Motor neuron (in vitro differentiated cells): ENCODE results near the gene BMF. TPM values are rescaled to one million over a fixed set of nuclear protein-coding genes. Genes with fewer than 3 reads are reported as not detected.

Experiments used
- ATAC-seq, 8 experiments: fragments of 200-7000 bp; cut with Tn5 transposase; replicated peaks in 6 of 8; 2 replicates each; pipeline ENCODE4 v1.8.0; 2021; ENCODE audit warnings: mild to moderate bottlenecking in 8 of 8, moderate library complexity in 8 of 8
- H3K27ac ChIP-seq, 2 donors: fragments of 250-450 bp; sonication (Bioruptor Pico); 2 replicates each; pipeline ENCODE4 v1.9.0; 2021; ENCODE audit warnings: antibody characterized with exemption in 2 of 2, mild to moderate bottlenecking in 2 of 2, moderate library complexity in 1 of 2
- H3K4me1 ChIP-seq, 2 donors: fragments of 250-450 bp; sonication (Bioruptor Pico); replicated peaks in 1 of 2; 2 replicates each; pipeline ENCODE4 v1.6.1; 2021; ENCODE audit warnings: antibody characterized with exemption in 2 of 2, mild to moderate bottlenecking in 2 of 2, moderate library complexity in 1 of 2
- H3K4me3 ChIP-seq, 5 donors: fragments of 250-450 bp; sonication (Bioruptor Pico); 2 replicates each; pipeline ENCODE4 v1.9.0; 2021; ENCODE audit warnings: antibody characterized with exemption in 5 of 5, mild to moderate bottlenecking in 5 of 5, moderate library complexity in 4 of 5
- WGBS, 10 experiments: fragments of 450-650 bp; shearing (Covaris generic); methylation state at CpG; one replicate each; pipeline ENCODE4 v1.0.0; 2022; 5-methylcytosine and 5-hydroxymethylcytosine counted together
- in situ Hi-C, 9 experiments: fragments of 400-800 bp; cut with MboI; loops; one replicate each; pipeline ENCODE4 v1.15.0; 2021; ENCODE audit warnings: low sequenced_read_pairs in 9 of 9, low pct_unique_long_range_greater_than_20kb in 2 of 9; ENCODE audit not compliant: unreplicated experiment in 9 of 9
- total RNA-seq, 8 experiments: library from RNA; unstranded; fragments of 300-600 nt; gene quantifications; 2 replicates each; pipeline versions ENCODE4 v1.2.3 to v1.2.4, GENCODE V29; 2022

Gene BMF
- total RNA-seq, 8 experiments from 2014 or later = 2.0 to 32.7 (median 10.7) TPM

DNA sequence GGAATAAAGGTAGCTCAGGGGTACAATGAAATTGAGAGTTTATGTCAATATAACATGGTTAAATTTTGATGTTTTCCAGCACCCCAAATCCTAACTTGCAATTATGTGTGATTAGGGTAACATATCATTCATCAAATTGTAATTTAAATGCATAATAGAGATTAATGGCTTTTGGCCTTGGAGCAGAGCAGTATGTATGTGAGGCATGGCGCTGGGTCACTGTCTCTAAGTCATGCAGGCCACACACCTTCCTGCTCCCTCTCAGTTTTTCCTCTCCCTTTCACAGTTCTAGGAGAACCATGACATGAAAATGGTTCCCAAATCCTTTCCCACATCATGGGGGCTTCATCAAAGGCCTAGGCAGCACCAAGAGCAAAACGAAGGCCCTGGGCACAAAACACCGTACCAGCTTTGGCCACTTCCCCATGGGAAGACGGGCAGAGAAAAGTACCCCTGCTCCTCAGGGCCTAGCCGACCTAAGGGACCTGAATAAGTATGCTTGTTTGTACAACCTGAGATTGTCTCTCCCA lies 65.8 kb downstream of the BMF start:
- in situ Hi-C loops = loop anchor here in 1 of 9 experiments (10.0 kb wide), 1 partner anchor 232 kb away; no protein-coding TSS in a partner anchor
- Histone ChIP-seq H3K4me3 (no peak overlapping the region), H3K4me1 (peaks cover 22 to 24% of the 10 kb centered on the region in 2 donors), H3K27ac (no peak overlapping the region)
- 83 to 100% (median 100%) methylated on average over 1 to 3 of the region's 5 CpGs; no CpG with 5 or more reads in 5 of the 10 experiments for WGBS, 10 experiments
- ATAC-seq = no peak

DNA sequence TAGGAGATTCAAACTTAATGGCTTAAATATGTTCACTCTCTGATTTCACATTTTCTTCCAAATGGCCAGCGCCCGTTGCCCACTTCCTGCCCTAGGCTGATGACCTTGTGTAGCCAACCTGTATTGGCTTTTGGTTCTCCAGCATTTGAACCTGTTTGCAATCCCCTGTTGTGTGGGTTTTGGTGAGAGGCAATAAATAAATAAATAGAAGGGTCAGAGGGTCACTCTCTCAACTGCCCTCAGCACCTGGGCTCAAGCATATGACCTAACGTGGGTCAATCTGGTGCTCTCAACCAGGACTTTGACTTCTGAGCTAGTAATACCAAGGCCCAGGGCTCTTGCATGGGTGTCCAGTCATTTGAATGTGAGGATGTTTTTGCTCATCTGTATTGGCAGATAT lies 67.9 kb downstream of the BMF start:
- WGBS, 10 experiments = 32 to 93% (median 77%) methylated on average over 1 to 3 of the region's 3 CpGs; no CpG with 5 or more reads in 3 of the 10 experiments
- ATAC-seq = no peak
- Histone ChIP-seq H3K4me1 (peaks cover 18 to 19% of the 10 kb centered on the region in 2 donors), H3K4me3 (no peak overlapping the region), H3K27ac (no peak overlapping the region)
- in situ Hi-C loops = loop anchor here in 1 of 9 experiments (10.0 kb wide), 1 partner anchor 234 kb away; no protein-coding TSS in a partner anchor

DNA sequence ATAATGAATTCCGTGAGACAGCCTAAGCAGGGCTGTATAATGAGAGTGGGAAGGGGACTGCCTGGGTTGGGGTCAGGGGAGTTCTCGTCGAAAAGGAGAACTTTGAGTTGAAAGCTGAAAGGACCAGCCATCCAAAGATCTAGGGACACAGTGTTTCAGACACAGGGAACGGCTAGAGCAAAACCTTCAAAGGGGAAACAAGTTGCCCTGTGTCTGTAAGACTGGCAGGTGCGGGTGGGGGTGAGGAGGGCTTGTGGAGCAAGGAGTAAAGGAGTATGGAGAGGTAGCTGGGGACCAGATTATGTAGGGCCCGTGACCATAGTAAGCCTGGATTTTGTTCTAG lies 68.4 kb downstream of the BMF start:
- Histone ChIP-seq H3K4me3 (no peak overlapping the region), H3K27ac (no peak overlapping the region), H3K4me1 (peaks cover 16% of the 10 kb centered on the region in 2 donors)
- ATAC-seq = no peak
- in situ Hi-C loops = loop anchor here in 1 of 9 experiments (10.0 kb wide), 1 partner anchor 235 kb away; no protein-coding TSS in a partner anchor
- WGBS, 10 experiments = 43 to 90% (median 80%) methylated on average over 1 to 5 of the region's 6 CpGs; no CpG with 5 or more reads in 3 of the 10 experiments

DNA sequence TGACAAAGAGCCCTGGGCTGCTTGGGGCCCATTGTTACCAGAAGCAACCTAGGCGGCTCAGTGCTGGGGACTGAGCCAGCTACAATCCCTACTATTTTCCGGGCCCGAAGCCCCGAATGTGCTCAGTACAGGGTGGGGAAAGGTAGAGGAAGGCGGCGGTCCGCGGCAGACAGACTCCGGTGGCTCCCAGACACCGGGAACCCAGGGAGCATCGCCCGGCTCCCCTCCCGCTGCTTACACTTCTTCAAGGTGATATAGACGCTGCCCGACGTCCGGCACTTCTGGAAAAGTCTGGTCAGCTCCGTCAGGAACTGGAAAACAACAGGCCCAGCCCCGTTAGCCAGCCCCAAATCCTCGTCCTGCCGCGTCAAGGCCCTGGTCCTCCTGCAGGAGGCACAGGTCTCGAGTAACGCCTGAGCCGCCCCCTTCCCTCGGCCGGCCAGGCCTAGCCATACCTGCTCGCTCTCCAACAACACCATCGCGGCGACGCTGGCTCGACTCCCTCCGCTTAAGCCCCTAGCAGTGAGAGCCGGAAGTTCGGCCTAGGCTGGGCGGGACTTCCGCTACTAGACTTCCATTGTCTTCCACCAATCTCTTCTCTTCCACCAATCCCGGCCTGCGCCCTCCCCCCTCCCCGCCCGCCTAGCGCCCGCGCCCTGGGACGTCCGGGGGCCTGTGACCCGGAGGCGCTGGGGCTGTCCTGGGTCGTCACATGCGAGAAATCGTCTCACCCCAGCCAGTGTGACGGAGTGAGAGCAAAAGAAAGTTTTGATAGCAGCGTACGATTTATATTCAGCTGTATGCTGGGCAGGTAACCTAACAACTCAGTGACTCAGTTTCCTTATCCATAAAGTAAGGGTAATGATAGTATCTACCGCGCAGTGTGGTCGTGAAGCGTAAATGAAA lies 69.8 kb downstream of the BMF start, which contains the start of gene SRP14:
TSS of gene SRP14 (minus strand) at position 544 of the 906 bp plus-strand sequence. CDS start at position 479, 65 bp downstream.
- H3K4me1 ChIP-seq = peaks cover 12% of the 10 kb centered on the region in 2 donors
- in situ Hi-C loops = no loop called here
- H3K27ac ChIP-seq = peak within 1 kb of the TSS; percentile 79 to 91
- WGBS, 10 experiments = 0 to 5% (median 0%) methylated on average over 2 to 18 of the region's 59 CpGs
- H3K4me3 ChIP-seq = peak within 1 kb of the TSS; percentile 62 to 98 (median 75)
- ATAC-seq = peak; percentile 92 to 99 (median 98)

DNA sequence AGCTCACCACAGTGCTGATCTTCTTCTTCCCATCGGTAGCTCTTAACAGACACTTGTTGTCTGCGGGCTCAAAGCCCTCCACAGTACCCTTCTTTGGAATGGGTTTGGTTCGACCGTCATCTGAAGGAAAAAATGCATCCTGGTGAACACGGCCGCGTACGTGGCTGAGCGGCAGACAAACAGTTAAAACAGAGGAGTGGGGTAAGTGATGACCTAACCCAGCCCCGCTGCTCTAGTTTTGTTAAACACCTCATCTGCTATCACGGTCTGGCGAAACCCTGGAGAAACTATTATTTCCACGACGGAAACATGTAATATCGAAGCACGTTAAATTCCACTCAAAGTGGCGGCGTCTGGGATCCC lies 70.4 kb downstream of the BMF start:
- Histone ChIP-seq H3K27ac (peak overlapping the region; percentile 79 to 91), H3K4me1 (peaks cover 12% of the 10 kb centered on the region in 2 donors), H3K4me3 (peak overlapping the region; percentile 62 to 98 (median 75))
- in situ Hi-C loops = no loop called here
- peak in 5 of 8 experiments; percentile 1 to 4 (median 2) for ATAC-seq
- 0 to 9% (median 2%) methylated on average over 1 to 16 of the region's 18 CpGs; no CpG with 5 or more reads in 2 of the 10 experiments for WGBS, 10 experiments

Other genes with a start within 250 kb of the BMF start
- 10 to 100 TPM in 6 of 8 experiments, 1 to 10 TPM in 2; 7.5 to 48.8 (median 14.0) TPM for gene GPR176, start 188.6 kb downstream of the BMF start, total RNA-seq
- 10 to 100 TPM; 25.9 to 72.6 (median 36.0) TPM for gene EIF2AK4, start 174.8 kb downstream of the BMF start, total RNA-seq
- 100 to 1,000 TPM; 255 to 393 (median 333) TPM for gene SRP14, start 69.7 kb downstream of the BMF start, total RNA-seq
- 10 to 100 TPM in 3 of 8 experiments, 1 to 10 TPM in 4, under 1 TPM in 1; 0.31 to 39.0 (median 3.7) TPM for gene BUB1B, start 52.2 kb upstream of the BMF start, total RNA-seq
- 10 to 100 TPM in 1 of 8 experiments, 1 to 10 TPM in 5, under 1 TPM in 2; 0.56 to 13.1 (median 2.3) TPM for gene PAK6, start 130.2 kb upstream of the BMF start, total RNA-seq
- under 1 TPM in 3 of 8 experiments, not detected in 5; 0.17 to 0.66 (median 0.27) TPM for gene ANKRD63, start 174.2 kb upstream of the BMF start, total RNA-seq
- 1 to 10 TPM in 6 of 8 experiments, under 1 TPM in 2; 0.87 to 3.3 (median 1.6) TPM for gene PLCB2, start 199.1 kb upstream of the BMF start, total RNA-seq
- gene INAFM2, start 214.8 kb upstream of the BMF start, total RNA-seq = 10 to 100 TPM in 6 of 8 experiments, 1 to 10 TPM in 2; 6.5 to 16.8 (median 13.4) TPM
- 10 to 100 TPM in 1 of 8 experiments, 1 to 10 TPM in 3, under 1 TPM in 4; 0.50 to 32.6 (median 1.9) TPM for gene CCDC9B, start 232.1 kb upstream of the BMF start, total RNA-seq
- gene PHGR1, start 242.2 kb upstream of the BMF start, total RNA-seq = under 1 TPM in 1 of 8 experiments, not detected in 7; 0.81 TPM
- 1 to 10 TPM in 6 of 8 experiments, under 1 TPM in 2; 0.17 to 9.1 (median 5.3) TPM for gene DISP2, start 249.3 kb upstream of the BMF start, total RNA-seq